Fibroblast of skin of right biceps (primary cell): ENCODE results near the gene SGF29.
"Not testable (repeated sequence)": the region's sequence is repeated elsewhere in the genome, so short reads cannot be mapped to it uniquely, and the experiment has no call there.

Source experiments
- DNase-seq: peaks from one replicate; pipeline ENCODE4 v3.0.0-alpha.2; 2013

Gene SGF29

GRCh38 chr16:28553776-28554633, at the start of gene SGF29:
SGF29 (plus strand) TSS chr16:28553920; CDS start chr16:28581070, 27,150 bp downstream.
- peak; percentile 91 for DNase-seq

GRCh38 chr16:28504707-28505404, 48.9 kb upstream of the SGF29 start:
- no peak for DNase-seq

GRCh38 chr16:28505489-28506137, 48.1 kb upstream of the SGF29 start:
- DNase-seq: no peak

GRCh38 chr16:28511031-28511430, 42.7 kb upstream of the SGF29 start:
- no peak for DNase-seq

- DNase-seq: no peak
These were observed 41.6 kb upstream of the SGF29 start for GRCh38 chr16:28511801-28512789.

GRCh38 chr16:28513484-28514181, 40.1 kb upstream of the SGF29 start:
- DNase-seq: peak; percentile 35

- DNase-seq: no peak
These were observed 39.5 kb upstream of the SGF29 start for GRCh38 chr16:28514246-28514645.

- no peak for DNase-seq
These were observed 33.0 kb upstream of the SGF29 start for GRCh38 chr16:28520672-28521071.

GRCh38 chr16:28521436-28521835, 32.3 kb upstream of the SGF29 start:
- DNase-seq: no peak

GRCh38 chr16:28522792-28523191, 30.9 kb upstream of the SGF29 start:
- no peak for DNase-seq

GRCh38 chr16:28524681-28525171, 29.0 kb upstream of the SGF29 start:
- DNase-seq: no peak

- DNase-seq: no peak
These were observed 27.3 kb upstream of the SGF29 start for GRCh38 chr16:28526201-28527099.

GRCh38 chr16:28527100-28527785, 26.5 kb upstream of the SGF29 start:
- not testable (repeated sequence) for DNase-seq

GRCh38 chr16:28527985-28528384, 25.7 kb upstream of the SGF29 start:
- no peak for DNase-seq

- DNase-seq: no peak
These were observed 25.3 kb upstream of the SGF29 start for GRCh38 chr16:28528463-28528867.

- DNase-seq: no peak
These were observed 24.6 kb upstream of the SGF29 start for GRCh38 chr16:28529124-28529523.

GRCh38 chr16:28531777-28532744, 21.7 kb upstream of the SGF29 start:
- no peak for DNase-seq

- no peak for DNase-seq
These were observed 20.6 kb upstream of the SGF29 start for GRCh38 chr16:28532940-28533647.
